B cell (primary cell): ENCODE measurements around the gene WIF1. TPM values are rescaled to one million over a fixed set of nuclear protein-coding genes. Genes with fewer than 3 reads are reported as not detected.

Source experiments
- ATAC-seq: fragments of 200-7000 bp; cut with Tn5 transposase; one replicate; pipeline ENCODE4 v1.10.0; 2021; ENCODE audit warnings: low read depth, mild to moderate bottlenecking, moderate number of reproducible peaks, moderate library complexity
- CTCF ChIA-PET: fragments of 350-600 bp; sonication (Branson Sonifier 250); formaldehyde crosslinking; loops from one replicate; lab custom pipeline; 2021; ENCODE audit warnings: antibody characterized with exemption, inconsistent platforms; lab: Charles Lee
- POLR2A ChIA-PET: fragments of 350-600 bp; sonication (Branson Sonifier 250); formaldehyde crosslinking; loops from one replicate; lab custom pipeline; 2021; ENCODE audit warnings: antibody characterized with exemption; lab: Charles Lee
- DNase-seq: peaks from one replicate; pipeline ENCODE4 v3.0.0; 2013
- H2AFZ ChIP-seq: 2 replicates; pipeline ENCODE4 v1.6.1; 2012; ENCODE audit warnings: mild to moderate bottlenecking, low read depth, low read length; ENCODE audit not compliant: insufficient read depth, poor library complexity, severe bottlenecking
- H3K27ac ChIP-seq, 2 donors: 1 replicate in 1 of 2; 2 replicates in 1 of 2; pipeline ENCODE4 v1.5.1; 2012 to 2013; ENCODE audit warnings: low read length in 2 of 2, mild to moderate bottlenecking in 2 of 2, moderate library complexity in 1 of 2
- H3K27me3 ChIP-seq, 4 experiments: fragments of 200-600 bp in 1 of 4; sonication (generic) in 1 of 4; replicated peaks in 1 of 4; 1 replicate in 2 of 4; 2 replicates in 2 of 4; pipeline versions ENCODE4 v1.6.1 to v1.7.0; 2013 to 2016; ENCODE audit warnings: low read length in 3 of 4, mild to moderate bottlenecking in 2 of 4, mixed read lengths in 1 of 4, moderate library complexity in 1 of 4; ENCODE audit not compliant: insufficient read depth in 4 of 4, control insufficient read depth in 3 of 4; ENCODE audit errors: control extremely low read depth in 1 of 4
- H3K36me3 ChIP-seq, 2 experiments: replicated peaks in 1 of 2; 1 replicate in 1 of 2; 2 replicates in 1 of 2; pipeline versions ENCODE4 v1.6.1 to v1.7.1; 2013; ENCODE audit warnings: low read length in 1 of 2; ENCODE audit not compliant: insufficient read depth in 2 of 2, control insufficient read depth in 1 of 2; ENCODE audit errors: control extremely low read depth in 1 of 2, extremely low read depth in 1 of 2
- H3K4me1 ChIP-seq, 2 donors: fragments of 200-600 bp in 1 of 2; sonication (generic) in 1 of 2; 1 replicate in 1 of 2; 2 replicates in 1 of 2; pipeline versions ENCODE4 v1.5.1 to v1.6.1; 2013 to 2017; ENCODE audit warnings: low read length in 2 of 2; ENCODE audit not compliant: control insufficient read depth in 2 of 2, insufficient read depth in 2 of 2
- H3K4me2 ChIP-seq: replicated peaks from 2 replicates; pipeline ENCODE3; 2012; ENCODE audit warnings: mild to moderate bottlenecking, low read depth, low read length; ENCODE audit not compliant: poor library complexity, severe bottlenecking
- H3K4me3 ChIP-seq, 5 experiments: fragments of 200-600 bp in 1 of 5; sonication (generic) in 1 of 5; 1 replicate in 3 of 5; 2 replicates in 2 of 5; pipeline versions ENCODE4 v1.5.1 to v1.7.0; 2011 to 2016; ENCODE audit warnings: low read length in 4 of 5, mild to moderate bottlenecking in 4 of 5, low read depth in 2 of 5, control low read depth in 1 of 5, moderate library complexity in 1 of 5; ENCODE audit not compliant: insufficient read depth in 1 of 5; ENCODE audit errors: control extremely low read depth in 1 of 5, extremely low read depth in 1 of 5
- H3K79me2 ChIP-seq: fragments of 200-600 bp; sonication (generic); one replicate; pipeline ENCODE4 v1.6.0; 2016; ENCODE audit warnings: low read length; ENCODE audit not compliant: control insufficient read depth, insufficient read depth
- H3K9ac ChIP-seq: fragments of 200-600 bp; sonication (generic); 2 replicates; pipeline ENCODE4 v1.6.1; 2017; ENCODE audit warnings: mild to moderate bottlenecking, low read length, moderate library complexity
- H3K9me3 ChIP-seq, 3 donors: one replicate each; pipeline versions ENCODE4 v1.6.1 to v1.7.1; 2013; ENCODE audit warnings: low read length in 2 of 3; ENCODE audit not compliant: control insufficient read depth in 2 of 3, insufficient read depth in 1 of 3; ENCODE audit errors: control extremely low read depth in 1 of 3
- H4K20me1 ChIP-seq: 2 replicates; pipeline ENCODE4 v1.6.0; 2012; ENCODE audit warnings: mild to moderate bottlenecking, low read length; ENCODE audit not compliant: insufficient read depth, control insufficient read depth, poor library complexity, severe bottlenecking
- H3K27ac Mint-ChIP-seq: one replicate; pipeline ENCODE4 v1.8.0; 2021; ENCODE audit warnings: mixed read lengths
- H3K27me3 Mint-ChIP-seq: one replicate; pipeline ENCODE4 v1.8.0; 2021; ENCODE audit warnings: mixed read lengths
- H3K4me1 Mint-ChIP-seq: one replicate; pipeline ENCODE4 v1.8.0; 2021; ENCODE audit warnings: mixed read lengths
- H3K4me3 Mint-ChIP-seq: one replicate; pipeline ENCODE4 v1.8.0; 2021; ENCODE audit warnings: mixed read lengths
- H3K9me3 Mint-ChIP-seq: one replicate; pipeline ENCODE4 v1.8.0; 2022; ENCODE audit warnings: mixed read lengths; ENCODE audit not compliant: insufficient read depth
- CTCF ChIP-seq: fragments of 200-600 bp; IDR thresholded peaks from one replicate; pipeline ENCODE4 v1.8.0; 2022; ENCODE audit warnings: antibody characterized with exemption, mild to moderate bottlenecking
- EZH2 ChIP-seq: IDR thresholded peaks from 2 replicates; pipeline ENCODE4 v1.6.1; 2012; ENCODE audit warnings: borderline replicate concordance, low read depth, mild to moderate bottlenecking, moderate library complexity, low read length; ENCODE audit not compliant: insufficient read depth, poor library complexity, severe bottlenecking
- WGBS: methylation state at CpG from one replicate; pipeline ENCODE4 v1.1.5; 2013; ENCODE audit warnings: missing lambda C conversion rate; ENCODE audit not compliant: insufficient coverage; 5-methylcytosine and 5-hydroxymethylcytosine counted together
- intact Hi-C: fragments of 100-400 bp; cut with micrococcal nuclease; formaldehyde crosslinking; loops from one replicate; pipeline ENCODE4 v1.10.0; 2022
- polyA plus RNA-seq: library from polyadenylated mRNA; depleted of rRNA; stranded (reverse); fragments of >200 nt; gene quantifications from 2 replicates; pipeline ENCODE4 v1.2.3, GENCODE V29; 2012
- total RNA-seq, 2 donors: library from RNA; stranded (reverse); fragments of 120-200 nt in 1 of 2; gene quantifications; 1 replicate in 1 of 2; 2 replicates in 1 of 2; pipeline versions ENCODE4 v1.2.3 to v1.2.4, GENCODE V29; 2013 to 2022

Gene WIF1
- total and polyA plus RNA-seq, 2 donors (not counting 1 experiment from before 2014, with no cell fraction given): not detected

GRCh38 chr12:65015850-65016249 is 105.3 kb downstream of the WIF1 start:
- Histone ChIP-seq H4K20me1 (no peaks in the 10 kb centered on the region), H3K36me3 (no peaks in the 10 kb centered on the region), H3K9me3 (no peaks in the 10 kb centered on the region), H3K4me2 (no peak overlapping the region), H2AFZ (no peak overlapping the region), H3K79me2 (no peaks in the 10 kb centered on the region), H3K27me3 (peaks cover 0 to 6% (median 2%) of the 10 kb centered on the region in 4 experiments), H3K27ac (no peak overlapping the region), H3K9ac (no peak overlapping the region), H3K4me3 (no peak overlapping the region), H3K4me1 (no peaks in the 10 kb centered on the region)
- Mint-ChIP-seq H3K4me3 (no peak overlapping the region), H3K27me3 (peaks cover 29% of the 10 kb centered on the region), H3K9me3 (no peaks in the 10 kb centered on the region), H3K27ac (no peak overlapping the region), H3K4me1 (no peaks in the 10 kb centered on the region)
- ATAC-seq (no peak), DNase-seq (no peak)
- ChIA-PET POLR2A (no interaction called here), CTCF (no interaction called here)
- intact Hi-C loops: no loop called here
- 100% methylated on average over 3 of the region's 6 CpGs for WGBS
- no peak for TF ChIP-seq EZH2
- no peak for TF ChIP-seq CTCF

- ATAC-seq (no peak), DNase-seq (no peak)
- Histone ChIP-seq H3K27me3 (peaks cover 0 to 6% (median 2%) of the 10 kb centered on the region in 4 experiments), H3K4me2 (no peak overlapping the region), H3K36me3 (no peaks in the 10 kb centered on the region), H3K9ac (no peak overlapping the region), H2AFZ (no peak overlapping the region), H3K9me3 (peaks cover 0 to 1% (median 0%) of the 10 kb centered on the region in 3 donors), H3K79me2 (no peaks in the 10 kb centered on the region), H3K27ac (no peak overlapping the region), H4K20me1 (no peaks in the 10 kb centered on the region), H3K4me1 (no peaks in the 10 kb centered on the region), H3K4me3 (no peak overlapping the region)
- no peaks in the 10 kb centered on the region for H3K9me3 Mint-ChIP-seq
- peaks cover 29% of the 10 kb centered on the region for H3K27me3 Mint-ChIP-seq
- H3K4me3 Mint-ChIP-seq: no peak overlapping the region
- WGBS: 96% methylated on average over 6 of the region's 9 CpGs
- ChIA-PET POLR2A (no interaction called here), CTCF (interaction anchor here (0.5 kb wide), 1 partner anchor 1997 kb away, joined by 3 read pairs; no protein-coding TSS in a partner anchor)
- no peaks in the 10 kb centered on the region for H3K4me1 Mint-ChIP-seq
- no peak overlapping the region for H3K27ac Mint-ChIP-seq
- no peak for TF ChIP-seq EZH2
- TF ChIP-seq CTCF: no peak
- intact Hi-C loops: no loop called here
Observed at GRCh38 chr12:65014504-65015271, 106.4 kb downstream of the WIF1 start.
